ENCODE data around the gene LRBA. TPM values are rescaled to one million over a fixed set of nuclear protein-coding genes. Genes with fewer than 3 reads are reported as not detected.

Gene LRBA
- polyA plus RNA-seq, 1 of the 3 experiments (the other 2 are of a cell fraction): 11.4 TPM

DNA sequence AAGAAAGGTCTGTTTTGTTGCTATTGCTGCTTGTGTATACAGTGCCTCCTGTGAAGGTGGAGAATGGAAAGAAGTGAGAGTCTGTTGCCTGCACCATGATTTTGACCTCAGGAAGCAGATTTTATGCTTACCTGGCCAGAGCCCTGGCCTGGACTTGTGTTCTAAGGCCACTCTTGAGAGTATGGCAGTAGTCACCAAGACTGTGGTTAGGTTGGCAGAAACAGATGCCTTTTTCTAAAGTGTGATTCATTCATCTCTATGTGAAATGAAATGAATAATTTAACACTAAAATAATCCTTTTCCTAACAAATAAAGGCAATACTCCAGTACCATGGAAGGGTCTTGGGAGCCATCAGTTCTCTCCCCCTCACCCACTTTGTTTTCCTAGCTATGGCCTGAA, 775.1 kb downstream of the LRBA start:
- peaks cover 26 to 38% of the 10 kb centered on the region in 2 experiments for H3K4me1 ChIP-seq (ENCODE audit: control insufficient read depth in 1 of 2, insufficient read depth in 2 of 2, low read depth in 1 of 2, low read length in 1 of 2)
- H3K9me2 ChIP-seq: no peaks in the 10 kb centered on the region
- H3K27me3 ChIP-seq (ENCODE audit: insufficient read depth): no peaks in the 10 kb centered on the region
- no peaks in the 10 kb centered on the region for H4K20me1 ChIP-seq (ENCODE audit: insufficient read depth)
- no peak overlapping the region for H3K27ac ChIP-seq (ENCODE audit: low read depth in 2 of 2, low read length in 1 of 2)
- no peak for TF ChIP-seq GABPA (IDR thresholded peaks at IDR 0.05; ENCODE audit: low read depth)
- TF ChIP-seq ELF1 (IDR thresholded peaks at IDR 0.05): no peak
- TF ChIP-seq YY1 (IDR thresholded peaks at IDR 0.05; ENCODE audit: low read depth): no peak
- no peak for TF ChIP-seq EZH2phosphoT487 (IDR thresholded peaks at IDR 0.05; ENCODE audit: borderline replicate concordance, low read depth)
- TF ChIP-seq, protein P1, sequence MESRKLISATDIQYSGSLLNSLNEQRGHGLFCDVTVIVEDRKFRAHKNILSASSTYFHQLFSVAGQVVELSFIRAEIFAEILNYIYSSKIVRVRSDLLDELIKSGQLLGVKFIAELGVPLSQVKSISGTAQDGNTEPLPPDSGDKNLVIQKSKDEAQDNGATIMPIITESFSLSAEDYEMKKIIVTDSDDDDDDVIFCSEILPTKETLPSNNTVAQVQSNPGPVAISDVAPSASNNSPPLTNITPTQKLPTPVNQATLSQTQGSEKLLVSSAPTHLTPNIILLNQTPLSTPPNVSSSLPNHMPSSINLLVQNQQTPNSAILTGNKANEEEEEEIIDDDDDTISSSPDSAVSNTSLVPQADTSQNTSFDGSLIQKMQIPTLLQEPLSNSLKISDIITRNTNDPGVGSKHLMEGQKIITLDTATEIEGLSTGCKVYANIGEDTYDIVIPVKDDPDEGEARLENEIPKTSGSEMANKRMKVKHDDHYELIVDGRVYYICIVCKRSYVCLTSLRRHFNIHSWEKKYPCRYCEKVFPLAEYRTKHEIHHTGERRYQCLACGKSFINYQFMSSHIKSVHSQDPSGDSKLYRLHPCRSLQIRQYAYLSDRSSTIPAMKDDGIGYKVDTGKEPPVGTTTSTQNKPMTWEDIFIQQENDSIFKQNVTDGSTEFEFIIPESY (IDR thresholded peaks at IDR 0.05; ENCODE audit: borderline replicate concordance, low read depth): no peak
- TF ChIP-seq POLR2AphosphoS5 (IDR thresholded peaks at IDR 0.05; ENCODE audit: low read depth, low read length): no peak
- TF ChIP-seq, protein P2, sequence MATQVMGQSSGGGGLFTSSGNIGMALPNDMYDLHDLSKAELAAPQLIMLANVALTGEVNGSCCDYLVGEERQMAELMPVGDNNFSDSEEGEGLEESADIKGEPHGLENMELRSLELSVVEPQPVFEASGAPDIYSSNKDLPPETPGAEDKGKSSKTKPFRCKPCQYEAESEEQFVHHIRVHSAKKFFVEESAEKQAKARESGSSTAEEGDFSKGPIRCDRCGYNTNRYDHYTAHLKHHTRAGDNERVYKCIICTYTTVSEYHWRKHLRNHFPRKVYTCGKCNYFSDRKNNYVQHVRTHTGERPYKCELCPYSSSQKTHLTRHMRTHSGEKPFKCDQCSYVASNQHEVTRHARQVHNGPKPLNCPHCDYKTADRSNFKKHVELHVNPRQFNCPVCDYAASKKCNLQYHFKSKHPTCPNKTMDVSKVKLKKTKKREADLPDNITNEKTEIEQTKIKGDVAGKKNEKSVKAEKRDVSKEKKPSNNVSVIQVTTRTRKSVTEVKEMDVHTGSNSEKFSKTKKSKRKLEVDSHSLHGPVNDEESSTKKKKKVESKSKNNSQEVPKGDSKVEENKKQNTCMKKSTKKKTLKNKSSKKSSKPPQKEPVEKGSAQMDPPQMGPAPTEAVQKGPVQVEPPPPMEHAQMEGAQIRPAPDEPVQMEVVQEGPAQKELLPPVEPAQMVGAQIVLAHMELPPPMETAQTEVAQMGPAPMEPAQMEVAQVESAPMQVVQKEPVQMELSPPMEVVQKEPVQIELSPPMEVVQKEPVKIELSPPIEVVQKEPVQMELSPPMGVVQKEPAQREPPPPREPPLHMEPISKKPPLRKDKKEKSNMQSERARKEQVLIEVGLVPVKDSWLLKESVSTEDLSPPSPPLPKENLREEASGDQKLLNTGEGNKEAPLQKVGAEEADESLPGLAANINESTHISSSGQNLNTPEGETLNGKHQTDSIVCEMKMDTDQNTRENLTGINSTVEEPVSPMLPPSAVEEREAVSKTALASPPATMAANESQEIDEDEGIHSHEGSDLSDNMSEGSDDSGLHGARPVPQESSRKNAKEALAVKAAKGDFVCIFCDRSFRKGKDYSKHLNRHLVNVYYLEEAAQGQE (IDR thresholded peaks at IDR 0.05; ENCODE audit: low read depth, low read length): no peak
- TF ChIP-seq RFX5 (IDR thresholded peaks at IDR 0.05; ENCODE audit: low read length): no peak
- no peak for TF ChIP-seq EP300 (IDR thresholded peaks at IDR 0.05; ENCODE audit: borderline replicate concordance in 1 of 2, low read depth in 1 of 2, low read length in 1 of 2)
- no peak for TF ChIP-seq MXI1 (IDR thresholded peaks at IDR 0.05; ENCODE audit: low read depth, low read length)
- H3K79me2 ChIP-seq (ENCODE audit: insufficient read depth): no peaks in the 10 kb centered on the region
- no peak overlapping the region for H3K9ac ChIP-seq
- no peaks in the 10 kb centered on the region for H3K9me3 ChIP-seq
- H3F3A ChIP-seq (replicated peaks; ENCODE audit: insufficient read depth): peaks cover 50% of the 10 kb centered on the region
- no peak overlapping the region for H3K4me3 ChIP-seq (ENCODE audit: low read depth in 2 of 2, low read length in 1 of 2)
- H2AFZ ChIP-seq (ENCODE audit: low read depth): no peak overlapping the region
- ChIA-PET CTCF (interaction anchor here (1.2 to 1.4 kb wide), 2 partner anchors 9 to 161 kb away, joined by 4 to 5 read pairs; partner anchors contain the start of gene DCLK2), POLR2A (no interaction called here)
- no peak overlapping the region for H3K4me2 ChIP-seq
- no peak for DNase-seq
- H3K36me3 ChIP-seq (replicated peaks in 1 of 2; ENCODE audit: control insufficient read depth in 1 of 2, insufficient read depth in 2 of 2, low read length in 1 of 2): peaks cover 27 to 31% of the 10 kb centered on the region in 2 experiments

DNA sequence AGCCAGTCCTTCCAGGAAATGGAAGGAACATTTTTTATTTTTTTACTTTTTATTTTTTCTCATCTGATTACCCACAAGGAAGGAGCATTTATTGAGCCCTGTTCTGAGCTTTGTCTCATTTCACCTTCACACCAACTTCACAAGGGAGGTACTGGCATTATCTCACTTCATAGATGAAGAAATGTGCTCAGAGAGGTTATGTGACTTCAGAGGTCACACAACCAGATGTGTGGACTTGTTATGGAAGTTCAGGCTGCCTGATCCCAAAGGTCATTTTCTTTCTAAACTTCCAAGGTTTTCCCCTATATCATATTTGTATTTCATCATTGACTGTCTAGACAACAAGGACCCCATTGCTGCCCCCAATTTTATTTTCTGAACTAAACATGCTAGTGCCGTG, 776.5 kb downstream of the LRBA start:
- no peak for DNase-seq
- Histone ChIP-seq H3K4me2 (no peak overlapping the region), H3K27ac (ENCODE audit: low read depth in 2 of 2, low read length in 1 of 2) (peak overlapping the region; percentile 89 to 96; a peak in 3 of 4 replicates), H3K79me2 (ENCODE audit: insufficient read depth) (no peaks in the 10 kb centered on the region), H3K27me3 (ENCODE audit: insufficient read depth) (no peaks in the 10 kb centered on the region), H3F3A (replicated peaks; ENCODE audit: insufficient read depth) (peaks cover 52% of the 10 kb centered on the region), H3K9me3 (no peaks in the 10 kb centered on the region), H3K9me2 (no peaks in the 10 kb centered on the region), H3K4me3 (ENCODE audit: low read depth in 2 of 2, low read length in 1 of 2) (no peak overlapping the region), H2AFZ (ENCODE audit: low read depth) (no peak overlapping the region), H4K20me1 (ENCODE audit: insufficient read depth) (no peaks in the 10 kb centered on the region), H3K4me1 (ENCODE audit: control insufficient read depth in 1 of 2, insufficient read depth in 2 of 2, low read depth in 1 of 2, low read length in 1 of 2) (peaks cover 26 to 32% of the 10 kb centered on the region in 2 experiments), H3K36me3 (replicated peaks in 1 of 2; ENCODE audit: control insufficient read depth in 1 of 2, insufficient read depth in 2 of 2, low read length in 1 of 2) (peaks cover 34 to 39% of the 10 kb centered on the region in 2 experiments), H3K9ac (peak overlapping the region; percentile 61; the same call in 1 of the 2 replicates)
- ChIA-PET CTCF (interaction anchor here (1.2 kb wide), 1 partner anchor 160 kb away, joined by 5 read pairs; the partner anchor contains the start of gene DCLK2), POLR2A (no interaction called here)
- no peak for TF ChIP-seq FOXM1 (IDR thresholded peaks at IDR 0.05; ENCODE audit: low read depth)
- WGBS (ENCODE audit: low lambda C conversion rate): 100% methylated on average over 1 of the region's 1 CpG

Measured in SK-N-SH (cell line).